K562 (cell line): Measurements from ENCODE around the gene LRFN4. TPM values are rescaled to one million over a fixed set of nuclear protein-coding genes. Genes with fewer than 3 reads are reported as not detected.
A peak's percentile ranks its signal among the peaks of the same experiment; 100 is the strongest.

ENCODE experiments used
- ATAC-seq: fragments of 200-7000 bp; cut with Tn5 transposase; 3 replicates; pipeline ENCODE4 v1.9.1; 2020; ENCODE audit warnings: moderate library complexity
- BruUV-seq: library from RNA; stranded (reverse); fragments of 400-500 nt; replicated peaks from 2 replicates; lab custom pipeline; 2021; lab: Mats Ljungman, UMichigan
- CTCF ChIA-PET: fragments of 300-600 bp; formaldehyde crosslinking; extraction: SDS; loops from one replicate; lab custom pipeline; 2021; ENCODE audit warnings: low intra/inter-chr PET ratio; lab: Yijun Ruan, JAX
- POLR2A ChIA-PET: fragments of 300-600, 350-650 bp; sonication (Branson Sonifier 250); formaldehyde crosslinking; extraction: SDS; loops from one replicate; lab custom pipeline; 2021; ENCODE audit warnings: antibody characterized with exemption, inconsistent platforms; lab: Yijun Ruan, JAX
- DNase-seq, 4 experiments: peaks; one replicate each; pipeline versions ENCODE4 v3.0.0 to v3.0.0-alpha.2; 2011 to 2018; ENCODE audit warnings: low spot score in 3 of 4, mixed read lengths in 3 of 4; ENCODE audit errors: extremely low read depth in 1 of 4
- FAIRE-seq: peaks from 2 replicates; lab custom pipeline; 2011; peaks lifted over from hg19 to GRCh38; lab: Jason Lieb, UNC
- H2AFZ ChIP-seq: 2 replicates; pipeline ENCODE4 v1.6.0; 2011; ENCODE audit warnings: low read depth, low read length, control low read depth, inconsistent platforms
- H3K27ac ChIP-seq: fragments of 200-600 bp; 3 replicates; pipeline ENCODE4 v1.8.0; 2011; ENCODE audit warnings: low read depth, mild to moderate bottlenecking, control low read depth, inconsistent platforms, low read length, moderate library complexity, mixed read lengths; ENCODE audit errors: extremely low read depth
- H3K27me3 ChIP-seq, 2 experiments: fragments of 300-600 bp in 1 of 2; 2 replicates in 1 of 2; 3 replicates in 1 of 2; pipeline versions ENCODE4 v1.6.0 to v1.8.0; 2011; ENCODE audit warnings: inconsistent platforms in 2 of 2, low read length in 2 of 2, mild to moderate bottlenecking in 1 of 2, mixed read lengths in 1 of 2, moderate library complexity in 1 of 2; ENCODE audit not compliant: control insufficient read depth in 2 of 2, insufficient read depth in 2 of 2
- H3K36me3 ChIP-seq: fragments of 300-600 bp; 3 replicates; pipeline ENCODE4 v1.8.0; 2011; ENCODE audit warnings: mild to moderate bottlenecking, low read length, inconsistent platforms; ENCODE audit not compliant: control insufficient read depth, insufficient read depth
- H3K4me1 ChIP-seq, 2 experiments: fragments of 200-600 bp in 1 of 2; replicated peaks in 1 of 2; 2 replicates in 1 of 2; 3 replicates in 1 of 2; pipeline versions ENCODE4 v1.5.1 to v1.8.0; 2011; ENCODE audit warnings: inconsistent platforms in 2 of 2, low read length in 2 of 2, mild to moderate bottlenecking in 1 of 2, mixed read lengths in 1 of 2, moderate library complexity in 1 of 2; ENCODE audit not compliant: control insufficient read depth in 2 of 2, insufficient read depth in 2 of 2
- H3K4me2 ChIP-seq: 2 replicates; pipeline ENCODE4 v1.6.1; 2011; ENCODE audit warnings: low read length, control low read depth, inconsistent platforms, mixed read lengths; ENCODE audit not compliant: insufficient read depth
- H3K4me3 ChIP-seq: fragments of 200-600 bp; sonication (generic), shearing (Covaris generic); 2 replicates; pipeline ENCODE4 v1.5.1; 2016; ENCODE audit warnings: control low read depth, inconsistent platforms
- H3K79me2 ChIP-seq: fragments of 200-600 bp; 3 replicates; pipeline ENCODE4 v1.8.0; 2011; ENCODE audit warnings: low read length, inconsistent platforms; ENCODE audit not compliant: control insufficient read depth, insufficient read depth
- H3K9ac ChIP-seq, 2 experiments: 2 replicates each; pipeline versions ENCODE4 v1.6.0 to v1.6.1; 2011; ENCODE audit warnings: low read depth in 2 of 2, low read length in 2 of 2, control low read depth in 1 of 2, inconsistent platforms in 1 of 2, mild to moderate bottlenecking in 1 of 2, mixed read lengths in 1 of 2; ENCODE audit not compliant: insufficient read depth in 1 of 2
- H3K9me1 ChIP-seq: one replicate; pipeline ENCODE4 v1.6.0; 2011; ENCODE audit warnings: inconsistent platforms, mild to moderate bottlenecking, low read length, moderate library complexity; ENCODE audit not compliant: control insufficient read depth, insufficient read depth
- H3K9me3 ChIP-seq: replicated peaks from 2 replicates; pipeline ENCODE4 v1.5.1; 2011; ENCODE audit warnings: low read depth, low read length, inconsistent platforms; ENCODE audit not compliant: control insufficient read depth, insufficient read depth
- H4K20me1 ChIP-seq: replicated peaks from 2 replicates; pipeline ENCODE4 v1.6.1; 2011; ENCODE audit warnings: low read length, inconsistent platforms, mixed read lengths; ENCODE audit not compliant: control insufficient read depth, insufficient read depth
- ADNP ChIP-seq: fragments of 200-800 bp; sonication (Bioruptor generic); IDR thresholded peaks from 2 replicates; pipeline ENCODE4 v1.6.1; 2016; ENCODE audit warnings: missing genetic modification characterization, missing compliant biosample characterization
- C11orf30 ChIP-seq: fragments of 450-650 bp; IDR thresholded peaks from 2 replicates; pipeline ENCODE4 v1.6.1; 2016; ENCODE audit warnings: low read depth, mild to moderate bottlenecking
- DDX20 ChIP-seq: fragments of 450-650 bp; IDR thresholded peaks from 2 replicates; pipeline ENCODE4 v1.6.1; 2016; ENCODE audit warnings: missing genetic modification characterization, low read depth, mild to moderate bottlenecking, missing compliant biosample characterization, moderate library complexity
- DNMT1 ChIP-seq: fragments of 450-650 bp; IDR thresholded peaks from 2 replicates; pipeline ENCODE4 v1.6.1; 2016; ENCODE audit warnings: antibody characterized with exemption, mild to moderate bottlenecking
- HNRNPK ChIP-seq: fragments of 200-400 bp; formaldehyde crosslinking; IDR thresholded peaks from one replicate; pipeline ENCODE4 v1.6.1; 2018; ENCODE audit warnings: mild to moderate bottlenecking, low read depth, low read length; ENCODE audit not compliant: poor library complexity, severe bottlenecking
- MAFG ChIP-seq: fragments of 450-650 bp; conservative IDR thresholded peaks from 2 replicates; pipeline ENCODE4 v1.6.1; 2016; ENCODE audit warnings: missing genetic modification characterization, missing compliant biosample characterization
- NCOA2 ChIP-seq, 2 experiments: fragments of 450-650 bp; IDR thresholded peaks; 2 replicates each; pipeline ENCODE4 v1.6.1; 2018; ENCODE audit warnings: mild to moderate bottlenecking in 2 of 2, moderate library complexity in 1 of 2; ENCODE audit not compliant: partially characterized antibody in 2 of 2
- SRSF1 ChIP-seq: fragments of 200-400 bp; formaldehyde crosslinking; IDR thresholded peaks from 2 replicates; pipeline ENCODE4 v1.6.1; 2017; ENCODE audit warnings: mild to moderate bottlenecking, low read depth, low read length, moderate library complexity
- TAF7 ChIP-seq: fragments of 450-650 bp; IDR thresholded peaks from 2 replicates; pipeline ENCODE4 v1.6.1; 2016; ENCODE audit warnings: missing genetic modification characterization, missing compliant biosample characterization
- TCF7L2 ChIP-seq: fragments of 150-350 bp; IDR thresholded peaks from 2 replicates; pipeline ENCODE4 v1.6.1; 2016; ENCODE audit warnings: low read depth, mild to moderate bottlenecking, low read length, moderate library complexity
- ZFP1 ChIP-seq: fragments of 450-650 bp; formaldehyde crosslinking; IDR thresholded peaks from 2 replicates; pipeline ENCODE4 v1.4.0; 2020; ENCODE audit warnings: mild to moderate bottlenecking, mixed read lengths
- ZNF316 ChIP-seq: fragments of 450-650 bp; IDR thresholded peaks from 2 replicates; pipeline ENCODE4 v1.6.1; 2016
- WGBS: fragments of 100-300 bp; shearing (Covaris generic); methylation state at CpG from one replicate; pipeline ENCODE4 v1.1.6; 2016; ENCODE audit warnings: low coverage, mixed read lengths; ENCODE audit not compliant: insufficient coverage; ENCODE audit errors: missing lambda C conversion rate; 5-methylcytosine and 5-hydroxymethylcytosine counted together
- in situ Hi-C: fragments of 300-500 bp; cut with MboI; formaldehyde crosslinking; loops from 4 replicates; pipeline ENCODE4 v1.15.0; 2018; ENCODE audit warnings: inconsistent platforms, mixed read lengths
- intact Hi-C: fragments of 100-400 bp; cut with micrococcal nuclease; formaldehyde crosslinking; loops from 2 replicates; pipeline ENCODE4 v1.14.2; 2022
- polyA plus RNA-seq, 8 experiments: library from polyadenylated mRNA; depleted of rRNA in 4 of 8; stranded (reverse) in 5 of 8; unstranded in 3 of 8; fragments of >200 nt; fragmentation: Nextera tagmentation in 2 of 8; fragmentation: Illumina TruSeq in 1 of 8; extraction: Ambion mirVana in 2 of 8; extraction: Trizol in 1 of 8; gene quantifications; 2 replicates each; pipeline versions ENCODE4 v1.2.1 to v1.2.3, GENCODE V29; 2011 to 2014; ENCODE audit warnings: inconsistent platforms in 1 of 8, missing spikeins in 1 of 8
- total RNA-seq, 7 experiments: library from RNA; depleted of rRNA in 6 of 7; stranded (reverse); fragments of >200 nt in 6 of 7; fragmentation: Illumina TruSeq in 2 of 7; extraction: Trizol in 2 of 7; gene quantifications; 2 replicates each; pipeline versions ENCODE4 v1.2.1 to v1.2.3, GENCODE V29; 2011 to 2021; ENCODE audit warnings: low replicate concordance in 1 of 7
- TF ChIP-seq, protein P1 (sequence below): fragments of 250-450 bp; sonication (Bioruptor Pico); IDR thresholded peaks from 2 replicates; pipeline ENCODE4 v1.4.0; 2020; ENCODE audit warnings: mild to moderate bottlenecking, moderate library complexity
- TF ChIP-seq, protein P2 (sequence below): sonication (generic); formaldehyde crosslinking; IDR thresholded peaks from 2 replicates; pipeline ENCODE4 v1.8.1; 2023; ENCODE audit warnings: mild to moderate bottlenecking, missing genetic modification reagents

The LRFN4 gene
- total and polyA plus RNA-seq, 9 of the 15 experiments (the other 6 are each of a cell fraction or from before 2014, with no cell fraction given): 0.10 to 60.1 (median 6.7) TPM

- Histone ChIP-seq H3K9ac (no peak overlapping the region), H3K4me2 (no peak overlapping the region), H3K36me3 (peaks cover 18% of the 10 kb centered on the region; the same call in 2 of the 3 replicates), H3K27me3 (no peaks in the 10 kb centered on the region), H3K27ac (no peak overlapping the region), H3K9me3 (no peaks in the 10 kb centered on the region), H3K4me3 (no peak overlapping the region), H4K20me1 (0 out of 2 replicates have a peak, but pooled peaks cover 3% of the 10 kb centered on the region)
- ATAC-seq: no peak
- in situ Hi-C loops (no loop called here), intact Hi-C loops (no loop called here)
- CTCF ChIA-PET: no interaction called here
- BruUV-seq: no TSS peak
- 44% methylated on average over 6 of the region's 6 CpGs for WGBS
- POLR2A ChIA-PET: no interaction called here
- no peak for DNase-seq
- TF ChIP-seq MAFG (0 out of 2 replicates have a peak, but pooled peaks have one; percentile 5), TAF7 (no peak), C11orf30 (peak; percentile 66; the same call in 1 of the 2 replicates), HNRNPK (no peak), ZNF316 (peak; percentile 78)
- TF ChIP-seq, all 486 proteins: peak for 3
- Histone ChIP-seq H3K4me1 (peaks cover 4 to 35% of the 10 kb centered on the region in 2 experiments; a peak in 4 of 5 replicates), H3K79me2 (no peaks in the 10 kb centered on the region), H2AFZ (no peak overlapping the region), H3K9me1 (no peaks in the 10 kb centered on the region)
- FAIRE-seq: no peak
Observed at GRCh38 chr11:66874232-66874631, 17.4 kb downstream of the LRFN4 start.

DNA sequence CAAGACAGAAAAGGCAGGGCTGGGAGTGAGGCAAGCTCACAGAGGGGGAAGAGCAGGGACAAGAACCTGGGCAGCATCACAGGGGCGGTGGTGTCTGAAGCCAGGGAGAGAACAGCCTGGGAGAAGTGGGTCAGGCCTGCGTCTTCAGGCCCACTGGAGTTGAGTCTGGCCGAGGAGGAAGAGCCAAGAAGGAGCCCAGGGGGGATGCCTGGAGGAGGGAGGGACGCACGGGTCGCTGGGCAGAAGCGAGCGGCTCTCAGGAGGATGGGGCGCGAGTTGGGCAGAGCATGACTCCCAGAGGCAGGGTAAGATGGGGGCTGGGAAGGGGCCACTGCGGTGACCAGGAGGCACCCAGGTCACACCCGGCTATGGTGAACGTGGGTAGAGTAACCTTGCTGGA lies 18.5 kb downstream of the LRFN4 start:
- Histone ChIP-seq H3K9me3 (no peaks in the 10 kb centered on the region), H3K9me1 (no peaks in the 10 kb centered on the region), H3K4me3 (no peak overlapping the region), H3K27ac (no peak overlapping the region), H4K20me1 (0 out of 2 replicates have a peak, but pooled peaks cover 3% of the 10 kb centered on the region), H3K27me3 (no peaks in the 10 kb centered on the region), H3K79me2 (no peaks in the 10 kb centered on the region), H3K4me1 (peaks cover 2 to 41% of the 10 kb centered on the region in 2 experiments; a peak in 4 of 5 replicates), H3K4me2 (no peak overlapping the region), H2AFZ (no peak overlapping the region), H3K36me3 (peaks cover 7% of the 10 kb centered on the region; the same call in 1 of the 3 replicates), H3K9ac (peak overlapping the region in 1 of 2 experiments; percentile 36; a peak in 1 of 4 replicates)
- intact Hi-C loops: no loop called here
- ChIA-PET POLR2A (no interaction called here), CTCF (no interaction called here)
- FAIRE-seq: no peak
- ATAC-seq: no peak
- BruUV-seq: no TSS peak
- in situ Hi-C loops: no loop called here
- DNase-seq: no peak
- WGBS: 77% methylated on average over 12 of the region's 13 CpGs
- no peak for TF ChIP-seq TCF7L2
- TF ChIP-seq SRSF1: no peak
- TF ChIP-seq ADNP (tag): no peak
- no peak for TF ChIP-seq ZFP1
- TF ChIP-seq, protein P1, sequence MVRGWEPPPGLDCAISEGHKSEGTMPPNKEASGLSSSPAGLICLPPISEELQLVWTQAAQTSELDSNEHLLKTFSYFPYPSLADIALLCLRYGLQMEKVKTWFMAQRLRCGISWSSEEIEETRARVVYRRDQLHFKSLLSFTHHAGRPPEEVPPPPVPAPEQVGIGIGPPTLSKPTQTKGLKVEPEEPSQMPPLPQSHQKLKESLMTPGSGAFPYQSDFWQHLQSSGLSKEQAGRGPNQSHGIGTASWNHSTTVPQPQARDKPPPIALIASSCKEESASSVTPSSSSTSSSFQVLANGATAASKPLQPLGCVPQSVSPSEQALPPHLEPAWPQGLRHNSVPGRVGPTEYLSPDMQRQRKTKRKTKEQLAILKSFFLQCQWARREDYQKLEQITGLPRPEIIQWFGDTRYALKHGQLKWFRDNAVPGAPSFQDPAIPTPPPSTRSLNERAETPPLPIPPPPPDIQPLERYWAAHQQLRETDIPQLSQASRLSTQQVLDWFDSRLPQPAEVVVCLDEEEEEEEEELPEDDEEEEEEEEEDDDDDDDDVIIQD (CRISPR knock-in tag): no peak
- no peak for TF ChIP-seq C11orf30
- TF ChIP-seq DDX20 (tag): no peak
- TF ChIP-seq DNMT1: no peak
- no peak for TF ChIP-seq NCOA2 (IDR thresholded peaks at IDR 0.05; ENCODE audit: partially characterized antibody in 2 of 2)
- TF ChIP-seq, protein P2, sequence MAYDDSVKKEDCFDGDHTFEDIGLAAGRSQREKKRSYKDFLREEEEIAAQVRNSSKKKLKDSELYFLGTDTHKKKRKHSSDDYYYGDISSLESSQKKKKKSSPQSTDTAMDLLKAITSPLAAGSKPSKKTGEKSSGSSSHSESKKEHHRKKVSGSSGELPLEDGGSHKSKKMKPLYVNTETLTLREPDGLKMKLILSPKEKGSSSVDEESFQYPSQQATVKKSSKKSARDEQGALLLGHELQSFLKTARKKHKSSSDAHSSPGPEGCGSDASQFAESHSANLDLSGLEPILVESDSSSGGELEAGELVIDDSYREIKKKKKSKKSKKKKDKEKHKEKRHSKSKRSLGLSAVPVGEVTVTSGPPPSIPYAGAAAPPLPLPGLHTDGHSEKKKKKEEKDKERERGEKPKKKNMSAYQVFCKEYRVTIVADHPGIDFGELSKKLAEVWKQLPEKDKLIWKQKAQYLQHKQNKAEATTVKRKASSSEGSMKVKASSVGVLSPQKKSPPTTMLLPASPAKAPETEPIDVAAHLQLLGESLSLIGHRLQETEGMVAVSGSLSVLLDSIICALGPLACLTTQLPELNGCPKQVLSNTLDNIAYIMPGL (CRISPR knock-in tag): no peak
